OCI-LY7 (cell line): ENCODE data around the gene ANKRD17.

Source experiments
- CTCF ChIP-seq: fragments of 200-600 bp; sonication (generic); conservative IDR thresholded peaks from 2 replicates; pipeline ENCODE4 v1.5.1; 2014; ENCODE audit warnings: mild to moderate bottlenecking, antibody characterized with exemption, low read length, moderate library complexity, mixed read lengths
- EZH2phosphoT487 ChIP-seq: fragments of 200-600 bp; sonication (generic); IDR thresholded peaks from 2 replicates; pipeline ENCODE4 v1.6.1; 2018; ENCODE audit warnings: low read depth, borderline replicate concordance, mild to moderate bottlenecking, mixed run types, antibody characterized with exemption, low read length, moderate library complexity, mixed read lengths

GRCh38 chr4:73258436-73258685 is 237 bp downstream of the ANKRD17 start:
- TF ChIP-seq CTCF (peak; percentile 62; the same call in 1 of the 2 replicates), EZH2phosphoT487 (no peak)
